HEK293 (cell line): Measurements from ENCODE around the gene ENTPD3.

Source experiments
- CTCF ChIA-PET: fragments of 350-600 bp; formaldehyde crosslinking; extraction: SDS; loops from one replicate; lab custom pipeline; 2021; ENCODE audit warnings: antibody characterized with exemption; lab: Yijun Ruan, JAX
- POLR2A ChIA-PET: fragments of 300-600 bp; formaldehyde crosslinking; extraction: SDS; loops from one replicate; lab custom pipeline; 2020; ENCODE audit warnings: antibody characterized with exemption, inconsistent platforms; lab: Yijun Ruan, JAX
- H3K27ac ChIP-seq: fragments of 200-500 bp; sonication (Bioruptor generic); 2 replicates; pipeline ENCODE4 v1.5.1; 2014; ENCODE audit warnings: low read depth, low read length, control low read depth, inconsistent platforms; ENCODE audit errors: extremely low read depth
- H3K36me3 ChIP-seq, 2 experiments: fragments of 200-500 bp in 1 of 2; sonication (Bioruptor generic) in 1 of 2; 1 replicate in 1 of 2; 2 replicates in 1 of 2; pipeline ENCODE4 v1.5.1; 2014 to 2017; ENCODE audit warnings: inconsistent platforms in 2 of 2, low read length in 2 of 2; ENCODE audit not compliant: control insufficient read depth in 2 of 2, insufficient read depth in 1 of 2
- H3K4me1 ChIP-seq: fragments of 200-500 bp; sonication (Bioruptor generic); 2 replicates; pipeline ENCODE4 v1.5.1; 2014; ENCODE audit warnings: mild to moderate bottlenecking, low read length, inconsistent platforms; ENCODE audit not compliant: control insufficient read depth, insufficient read depth
- H3K4me3 ChIP-seq: 2 replicates; pipeline ENCODE4 v1.5.1; 2011; ENCODE audit warnings: low read depth, mild to moderate bottlenecking, control low read depth, low read length, moderate library complexity
- H3K9me3 ChIP-seq: fragments of 200-500 bp; sonication (Bioruptor generic); 2 replicates; pipeline ENCODE4 v1.5.1; 2014; ENCODE audit warnings: low read depth, low read length, inconsistent platforms; ENCODE audit not compliant: control insufficient read depth, insufficient read depth
- GFI1B ChIP-seq: fragments of 450-650 bp; formaldehyde crosslinking; IDR thresholded peaks from 2 replicates; pipeline ENCODE4 v1.5.1; 2016; ENCODE audit warnings: missing biosample characterization, missing genetic modification characterization
- OSR2 ChIP-seq: fragments of 450-650 bp; formaldehyde crosslinking; IDR thresholded peaks from 2 replicates; pipeline ENCODE4 v1.5.1; 2016; ENCODE audit warnings: missing biosample characterization, missing genetic modification characterization
- PRDM1 ChIP-seq: fragments of 450-650 bp; formaldehyde crosslinking; IDR thresholded peaks from 2 replicates; pipeline ENCODE4; 2016; ENCODE audit warnings: missing biosample characterization, missing genetic modification characterization
- SETDB1 ChIP-seq: IDR thresholded peaks from one replicate; pipeline ENCODE4 v1.6.1; 2017; ENCODE audit warnings: mild to moderate bottlenecking, low read length, moderate library complexity, mixed read lengths; ENCODE audit not compliant: insufficient read length
- SP3 ChIP-seq: fragments of 450-650 bp; formaldehyde crosslinking; IDR thresholded peaks from 2 replicates; pipeline ENCODE4 v1.5.1; 2016; ENCODE audit warnings: missing biosample characterization, missing genetic modification characterization
- TCF7L2 ChIP-seq: IDR thresholded peaks from 2 replicates; pipeline ENCODE4 v1.6.1; 2011; ENCODE audit warnings: low read depth, mild to moderate bottlenecking, inconsistent platforms, low read length, moderate library complexity, borderline replicate concordance
- WT1 ChIP-seq: fragments of 450-650 bp; formaldehyde crosslinking; IDR thresholded peaks from 2 replicates; pipeline ENCODE4 v1.5.1; 2016; ENCODE audit warnings: missing biosample characterization, missing genetic modification characterization
- ZBTB1 ChIP-seq: fragments of 450-650 bp; formaldehyde crosslinking; IDR thresholded peaks from 2 replicates; pipeline ENCODE4 v1.5.1; 2016; ENCODE audit warnings: missing biosample characterization, missing genetic modification characterization
- ZEB2 ChIP-seq: fragments of 450-650 bp; formaldehyde crosslinking; IDR thresholded peaks from 2 replicates; pipeline ENCODE4 v1.5.1; 2016; ENCODE audit warnings: missing biosample characterization, missing genetic modification characterization
- ZNF19 ChIP-seq: fragments of 450-650 bp; formaldehyde crosslinking; IDR thresholded peaks from 2 replicates; pipeline ENCODE4; 2016; ENCODE audit warnings: missing biosample characterization, missing genetic modification characterization, low read depth
- ZNF211 ChIP-seq: fragments of 450-650 bp; formaldehyde crosslinking; IDR thresholded peaks from 2 replicates; pipeline ENCODE4 v1.5.1; 2016; ENCODE audit warnings: low read depth, missing biosample characterization, missing genetic modification characterization
- ZNF311 ChIP-seq: fragments of 450-650 bp; formaldehyde crosslinking; IDR thresholded peaks from 2 replicates; pipeline ENCODE4 v1.5.1; 2017; ENCODE audit warnings: missing biosample characterization, missing genetic modification characterization, borderline replicate concordance
- ZNF341 ChIP-seq: fragments of 450-650 bp; formaldehyde crosslinking; IDR thresholded peaks from 2 replicates; pipeline ENCODE4; 2016; ENCODE audit warnings: low read depth, missing biosample characterization, missing genetic modification characterization
- ZNF354C ChIP-seq: fragments of 450-650 bp; formaldehyde crosslinking; IDR thresholded peaks from 2 replicates; pipeline ENCODE4 v1.5.1; 2016; ENCODE audit warnings: missing biosample characterization, missing genetic modification characterization, low read depth, borderline replicate concordance
- ZNF433 ChIP-seq: fragments of 450-650 bp; formaldehyde crosslinking; IDR thresholded peaks from 2 replicates; pipeline ENCODE4 v1.5.1; 2016; ENCODE audit warnings: missing biosample characterization, missing genetic modification characterization, low read depth
- ZNF521 ChIP-seq: fragments of 450-650 bp; formaldehyde crosslinking; IDR thresholded peaks from 2 replicates; pipeline ENCODE4 v1.5.1; 2017; ENCODE audit warnings: missing biosample characterization, mild to moderate bottlenecking, missing genetic modification characterization
- ZNF561 ChIP-seq: fragments of 450-650 bp; IDR thresholded peaks from 2 replicates; pipeline ENCODE4 v1.5.1; 2018; ENCODE audit warnings: missing biosample characterization, missing genetic modification characterization, borderline replicate concordance
- ZNF600 ChIP-seq: fragments of 450-650 bp; formaldehyde crosslinking; IDR thresholded peaks from 2 replicates; pipeline ENCODE4 v1.5.1; 2016; ENCODE audit warnings: missing biosample characterization, missing genetic modification characterization
- ZNF747 ChIP-seq: fragments of 450-650 bp; formaldehyde crosslinking; IDR thresholded peaks from 2 replicates; pipeline ENCODE4 v1.5.1; 2016; ENCODE audit warnings: missing biosample characterization, missing genetic modification characterization
- ZXDB ChIP-seq: fragments of 450-650 bp; formaldehyde crosslinking; IDR thresholded peaks from 2 replicates; pipeline ENCODE4 v1.5.1; 2016; ENCODE audit warnings: missing biosample characterization, missing genetic modification characterization
- TF ChIP-seq, protein P1 (sequence below): fragments of 450-650 bp; formaldehyde crosslinking; IDR thresholded peaks from 2 replicates; pipeline ENCODE4 v1.5.1; 2016; ENCODE audit warnings: missing biosample characterization, missing genetic modification characterization
- TF ChIP-seq, protein P2 (sequence below): fragments of 450-650 bp; formaldehyde crosslinking; IDR thresholded peaks from 2 replicates; pipeline ENCODE4 v1.5.1; 2016; ENCODE audit warnings: missing biosample characterization, missing genetic modification characterization
- TF ChIP-seq, protein P3 (sequence below): fragments of 450-650 bp; formaldehyde crosslinking; IDR thresholded peaks from 2 replicates; pipeline ENCODE4 v1.5.1; 2016; ENCODE audit warnings: missing biosample characterization, missing genetic modification characterization
- TF ChIP-seq, protein P4 (sequence below): fragments of 450-650 bp; formaldehyde crosslinking; IDR thresholded peaks from 2 replicates; pipeline ENCODE4 v1.5.1; 2016; ENCODE audit warnings: missing biosample characterization, missing genetic modification characterization
- TF ChIP-seq, protein P5 (sequence below): sonication (generic); formaldehyde crosslinking; IDR thresholded peaks from 2 replicates; pipeline ENCODE4 v1.8.1; 2022; ENCODE audit warnings: mild to moderate bottlenecking, moderate library complexity, missing genetic modification reagents
- TF ChIP-seq, protein P6 (sequence below): fragments of 450-650 bp; IDR thresholded peaks from 2 replicates; pipeline ENCODE4 v1.5.1; 2018; ENCODE audit warnings: missing biosample characterization, mild to moderate bottlenecking, missing genetic modification characterization

The ENTPD3 gene

DNA sequence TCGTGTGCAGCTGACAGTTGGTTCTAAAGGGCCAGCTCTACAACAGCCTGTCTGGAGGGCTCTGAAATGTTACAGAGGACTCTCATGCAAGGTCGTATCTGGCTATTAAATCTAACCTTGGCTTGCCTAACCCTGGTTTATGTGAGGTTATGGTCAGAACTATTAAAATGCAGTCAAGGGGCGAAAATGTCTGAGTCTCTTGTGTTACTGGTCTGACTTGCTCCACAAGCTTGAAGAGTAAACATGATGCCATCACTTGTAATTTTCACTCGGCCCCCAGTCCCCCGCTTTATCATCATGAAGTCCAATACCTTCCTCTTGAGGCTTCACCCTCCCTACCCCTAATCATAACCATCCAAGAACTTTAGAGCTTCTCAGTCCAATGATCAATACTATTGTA, 9.4 kb downstream of the ENTPD3 start:
- H3K4me3 ChIP-seq = no peak overlapping the region
- CTCF ChIA-PET = no interaction called here
- TF ChIP-seq, protein P1, sequence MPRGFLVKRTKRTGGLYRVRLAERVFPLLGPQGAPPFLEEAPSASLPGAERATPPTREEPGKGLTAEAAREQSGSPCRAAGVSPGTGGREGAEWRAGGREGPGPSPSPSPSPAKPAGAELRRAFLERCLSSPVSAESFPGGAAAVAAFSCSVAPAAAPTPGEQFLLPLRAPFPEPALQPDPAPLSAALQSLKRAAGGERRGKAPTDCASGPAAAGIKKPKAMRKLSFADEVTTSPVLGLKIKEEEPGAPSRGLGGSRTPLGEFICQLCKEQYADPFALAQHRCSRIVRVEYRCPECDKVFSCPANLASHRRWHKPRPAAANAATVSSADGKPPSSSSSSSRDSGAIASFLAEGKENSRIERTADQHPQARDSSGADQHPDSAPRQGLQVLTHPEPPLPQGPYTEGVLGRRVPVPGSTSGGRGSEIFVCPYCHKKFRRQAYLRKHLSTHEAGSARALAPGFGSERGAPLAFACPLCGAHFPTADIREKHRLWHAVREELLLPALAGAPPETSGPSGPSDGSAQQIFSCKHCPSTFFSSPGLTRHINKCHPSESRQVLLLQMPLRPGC (tag by site-specific recombination) = no peak
- TF ChIP-seq ZNF600 (tag by site-specific recombination) (no peak), ZNF561 (tag by site-specific recombination) (no peak), ZNF354C (tag by site-specific recombination) (no peak), ZNF211 (tag by site-specific recombination) (no peak), WT1 (tag by site-specific recombination) (no peak), ZEB2 (tag by site-specific recombination) (no peak), SETDB1 (no peak), ZNF433 (no peak), SP3 (no peak), ZNF747 (tag by site-specific recombination) (no peak), ZXDB (tag by site-specific recombination) (no peak), TCF7L2 (no peak), GFI1B (tag by site-specific recombination) (no peak), OSR2 (tag by site-specific recombination) (no peak)
- TF ChIP-seq, protein P2, sequence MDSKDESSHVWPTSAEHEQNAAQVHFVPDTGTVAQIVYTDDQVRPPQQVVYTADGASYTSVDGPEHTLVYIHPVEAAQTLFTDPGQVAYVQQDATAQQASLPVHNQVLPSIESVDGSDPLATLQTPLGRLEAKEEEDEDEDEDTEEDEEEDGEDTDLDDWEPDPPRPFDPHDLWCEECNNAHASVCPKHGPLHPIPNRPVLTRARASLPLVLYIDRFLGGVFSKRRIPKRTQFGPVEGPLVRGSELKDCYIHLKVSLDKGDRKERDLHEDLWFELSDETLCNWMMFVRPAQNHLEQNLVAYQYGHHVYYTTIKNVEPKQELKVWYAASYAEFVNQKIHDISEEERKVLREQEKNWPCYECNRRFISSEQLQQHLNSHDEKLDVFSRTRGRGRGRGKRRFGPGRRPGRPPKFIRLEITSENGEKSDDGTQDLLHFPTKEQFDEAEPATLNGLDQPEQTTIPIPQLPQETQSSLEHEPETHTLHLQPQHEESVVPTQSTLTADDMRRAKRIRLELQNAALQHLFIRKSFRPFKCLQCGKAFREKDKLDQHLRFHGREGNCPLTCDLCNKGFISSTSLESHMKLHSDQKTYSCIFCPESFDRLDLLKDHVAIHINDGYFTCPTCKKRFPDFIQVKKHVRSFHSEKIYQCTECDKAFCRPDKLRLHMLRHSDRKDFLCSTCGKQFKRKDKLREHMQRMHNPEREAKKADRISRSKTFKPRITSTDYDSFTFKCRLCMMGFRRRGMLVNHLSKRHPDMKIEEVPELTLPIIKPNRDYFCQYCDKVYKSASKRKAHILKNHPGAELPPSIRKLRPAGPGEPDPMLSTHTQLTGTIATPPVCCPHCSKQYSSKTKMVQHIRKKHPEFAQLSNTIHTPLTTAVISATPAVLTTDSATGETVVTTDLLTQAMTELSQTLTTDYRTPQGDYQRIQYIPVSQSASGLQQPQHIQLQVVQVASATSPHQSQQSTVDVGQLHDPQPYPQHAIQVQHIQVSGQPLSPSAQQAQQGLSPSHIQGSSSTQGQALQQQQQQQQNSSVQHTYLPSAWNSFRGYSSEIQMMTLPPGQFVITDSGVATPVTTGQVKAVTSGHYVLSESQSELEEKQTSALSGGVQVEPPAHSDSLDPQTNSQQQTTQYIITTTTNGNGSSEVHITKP (tag by site-specific recombination) = no peak
- TF ChIP-seq, protein P3, sequence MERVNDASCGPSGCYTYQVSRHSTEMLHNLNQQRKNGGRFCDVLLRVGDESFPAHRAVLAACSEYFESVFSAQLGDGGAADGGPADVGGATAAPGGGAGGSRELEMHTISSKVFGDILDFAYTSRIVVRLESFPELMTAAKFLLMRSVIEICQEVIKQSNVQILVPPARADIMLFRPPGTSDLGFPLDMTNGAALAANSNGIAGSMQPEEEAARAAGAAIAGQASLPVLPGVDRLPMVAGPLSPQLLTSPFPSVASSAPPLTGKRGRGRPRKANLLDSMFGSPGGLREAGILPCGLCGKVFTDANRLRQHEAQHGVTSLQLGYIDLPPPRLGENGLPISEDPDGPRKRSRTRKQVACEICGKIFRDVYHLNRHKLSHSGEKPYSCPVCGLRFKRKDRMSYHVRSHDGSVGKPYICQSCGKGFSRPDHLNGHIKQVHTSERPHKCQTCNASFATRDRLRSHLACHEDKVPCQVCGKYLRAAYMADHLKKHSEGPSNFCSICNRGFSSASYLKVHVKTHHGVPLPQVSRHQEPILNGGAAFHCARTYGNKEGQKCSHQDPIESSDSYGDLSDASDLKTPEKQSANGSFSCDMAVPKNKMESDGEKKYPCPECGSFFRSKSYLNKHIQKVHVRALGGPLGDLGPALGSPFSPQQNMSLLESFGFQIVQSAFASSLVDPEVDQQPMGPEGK (tag by site-specific recombination) = no peak
- TF ChIP-seq, protein P4, sequence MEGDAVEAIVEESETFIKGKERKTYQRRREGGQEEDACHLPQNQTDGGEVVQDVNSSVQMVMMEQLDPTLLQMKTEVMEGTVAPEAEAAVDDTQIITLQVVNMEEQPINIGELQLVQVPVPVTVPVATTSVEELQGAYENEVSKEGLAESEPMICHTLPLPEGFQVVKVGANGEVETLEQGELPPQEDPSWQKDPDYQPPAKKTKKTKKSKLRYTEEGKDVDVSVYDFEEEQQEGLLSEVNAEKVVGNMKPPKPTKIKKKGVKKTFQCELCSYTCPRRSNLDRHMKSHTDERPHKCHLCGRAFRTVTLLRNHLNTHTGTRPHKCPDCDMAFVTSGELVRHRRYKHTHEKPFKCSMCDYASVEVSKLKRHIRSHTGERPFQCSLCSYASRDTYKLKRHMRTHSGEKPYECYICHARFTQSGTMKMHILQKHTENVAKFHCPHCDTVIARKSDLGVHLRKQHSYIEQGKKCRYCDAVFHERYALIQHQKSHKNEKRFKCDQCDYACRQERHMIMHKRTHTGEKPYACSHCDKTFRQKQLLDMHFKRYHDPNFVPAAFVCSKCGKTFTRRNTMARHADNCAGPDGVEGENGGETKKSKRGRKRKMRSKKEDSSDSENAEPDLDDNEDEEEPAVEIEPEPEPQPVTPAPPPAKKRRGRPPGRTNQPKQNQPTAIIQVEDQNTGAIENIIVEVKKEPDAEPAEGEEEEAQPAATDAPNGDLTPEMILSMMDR = no peak
- no peak overlapping the region for H3K27ac ChIP-seq
- POLR2A ChIA-PET = no interaction called here
- H3K36me3 ChIP-seq = no peaks in the 10 kb centered on the region
- no peaks in the 10 kb centered on the region for H3K9me3 ChIP-seq
- H3K4me1 ChIP-seq = no peaks in the 10 kb centered on the region

DNA sequence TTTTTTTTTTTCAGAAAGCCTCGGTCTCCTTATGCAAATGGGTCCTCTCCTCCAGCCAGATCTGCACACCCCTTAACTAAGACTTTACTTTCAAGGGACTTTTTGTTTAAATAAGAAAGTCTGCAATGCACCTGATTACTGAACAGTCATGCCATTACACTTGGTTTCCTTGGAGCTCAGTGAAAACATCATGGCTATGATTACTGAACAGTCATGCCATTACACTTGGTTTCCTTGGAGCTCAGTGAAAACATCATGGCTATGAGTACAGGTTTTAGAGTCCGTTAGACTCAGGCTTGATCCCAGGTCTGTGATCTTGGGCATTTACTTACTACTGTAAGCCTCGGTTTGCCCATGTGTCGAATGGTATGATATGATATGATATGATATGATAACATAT, 10.1 kb downstream of the ENTPD3 start:
- H3K4me1 ChIP-seq = no peaks in the 10 kb centered on the region
- H3K9me3 ChIP-seq = no peaks in the 10 kb centered on the region
- H3K27ac ChIP-seq = no peak overlapping the region
- no peaks in the 10 kb centered on the region for H3K36me3 ChIP-seq
- ChIA-PET CTCF (no interaction called here), POLR2A (no interaction called here)
- no peak overlapping the region for H3K4me3 ChIP-seq
- TF ChIP-seq ZNF521 (tag by site-specific recombination) (no peak), ZBTB1 (no peak), ZNF19 (tag by site-specific recombination) (no peak), ZNF341 (no peak), ZXDB (tag by site-specific recombination) (no peak), ZNF311 (tag by site-specific recombination) (no peak), PRDM1 (tag by site-specific recombination) (no peak)
- TF ChIP-seq, protein P5, sequence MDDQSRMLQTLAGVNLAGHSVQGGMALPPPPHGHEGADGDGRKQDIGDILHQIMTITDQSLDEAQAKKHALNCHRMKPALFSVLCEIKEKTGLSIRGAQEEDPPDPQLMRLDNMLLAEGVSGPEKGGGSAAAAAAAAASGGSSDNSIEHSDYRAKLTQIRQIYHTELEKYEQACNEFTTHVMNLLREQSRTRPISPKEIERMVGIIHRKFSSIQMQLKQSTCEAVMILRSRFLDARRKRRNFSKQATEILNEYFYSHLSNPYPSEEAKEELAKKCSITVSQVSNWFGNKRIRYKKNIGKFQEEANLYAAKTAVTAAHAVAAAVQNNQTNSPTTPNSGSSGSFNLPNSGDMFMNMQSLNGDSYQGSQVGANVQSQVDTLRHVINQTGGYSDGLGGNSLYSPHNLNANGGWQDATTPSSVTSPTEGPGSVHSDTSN = no peak
- TF ChIP-seq, protein P6, sequence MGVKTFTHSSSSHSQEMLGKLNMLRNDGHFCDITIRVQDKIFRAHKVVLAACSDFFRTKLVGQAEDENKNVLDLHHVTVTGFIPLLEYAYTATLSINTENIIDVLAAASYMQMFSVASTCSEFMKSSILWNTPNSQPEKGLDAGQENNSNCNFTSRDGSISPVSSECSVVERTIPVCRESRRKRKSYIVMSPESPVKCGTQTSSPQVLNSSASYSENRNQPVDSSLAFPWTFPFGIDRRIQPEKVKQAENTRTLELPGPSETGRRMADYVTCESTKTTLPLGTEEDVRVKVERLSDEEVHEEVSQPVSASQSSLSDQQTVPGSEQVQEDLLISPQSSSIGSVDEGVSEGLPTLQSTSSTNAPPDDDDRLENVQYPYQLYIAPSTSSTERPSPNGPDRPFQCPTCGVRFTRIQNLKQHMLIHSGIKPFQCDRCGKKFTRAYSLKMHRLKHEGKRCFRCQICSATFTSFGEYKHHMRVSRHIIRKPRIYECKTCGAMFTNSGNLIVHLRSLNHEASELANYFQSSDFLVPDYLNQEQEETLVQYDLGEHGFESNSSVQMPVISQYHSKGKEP (tag by site-specific recombination) = no peak
